ENCODE data around the gene RIPOR3. TPM values are rescaled to one million over a fixed set of nuclear protein-coding genes. Genes with fewer than 3 reads are reported as not detected.

Gene RIPOR3
- total RNA-seq, 1 donor from 2014 or later: 0.31 TPM

DNA sequence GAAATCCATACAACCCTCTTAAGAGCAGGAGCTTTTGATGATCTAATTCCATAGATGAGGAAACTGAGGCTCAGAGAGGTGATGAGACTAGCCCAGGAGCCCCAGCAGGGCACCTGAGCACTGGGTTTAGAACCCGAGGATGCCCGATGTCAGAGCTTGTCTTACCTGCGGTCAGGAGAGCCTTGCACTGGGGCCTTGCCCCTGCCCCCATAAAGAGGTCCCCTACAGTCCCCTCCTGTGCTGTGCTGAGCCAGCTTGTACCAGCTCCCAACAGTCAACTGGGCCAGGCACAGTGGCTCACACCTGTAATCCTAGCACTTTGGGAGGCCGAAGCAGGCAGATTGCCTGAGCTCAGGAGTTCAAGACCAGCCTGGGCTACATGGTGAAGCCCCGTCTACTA is 58.6 kb downstream of the RIPOR3 start:
- Mint-ChIP-seq H3K9me3 (ENCODE audit: low read depth) (no peaks in the 10 kb centered on the region), H3K27ac (no peak overlapping the region), H3K36me3 (ENCODE audit: insufficient read depth) (no peaks in the 10 kb centered on the region), H3K27me3 (peaks cover 11% of the 10 kb centered on the region), H3K4me1 (ENCODE audit: low read depth) (peaks cover 7% of the 10 kb centered on the region), H3K4me3 (ENCODE audit: low read depth) (no peak overlapping the region)
- DNase-seq (ENCODE audit: low spot score, unreplicated experiment): no peak
- no peak for TF ChIP-seq CTCF (IDR thresholded peaks at IDR 0.05; ENCODE audit: unreplicated experiment)

DNA sequence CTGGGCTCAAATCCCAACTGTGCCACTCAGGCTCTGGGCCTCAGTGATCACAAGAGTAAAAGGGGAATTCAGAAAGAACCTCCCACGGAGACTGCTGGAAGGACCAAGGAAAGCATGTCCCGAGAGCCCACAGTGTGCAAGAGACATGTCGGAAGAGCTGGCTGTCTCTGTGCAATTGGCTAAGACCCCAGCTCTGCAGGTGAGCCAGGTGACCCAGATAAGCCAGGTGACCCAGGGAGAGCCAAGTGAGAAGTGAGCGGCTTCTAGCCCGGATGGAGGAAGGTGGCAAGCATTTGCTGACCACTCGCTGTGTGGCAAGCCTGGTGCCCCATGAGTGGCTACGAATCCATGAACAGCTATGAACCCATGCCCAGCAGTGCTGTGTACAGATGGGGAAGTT is 59.1 kb downstream of the RIPOR3 start:
- H3K4me1 Mint-ChIP-seq (ENCODE audit: low read depth): peaks cover 7% of the 10 kb centered on the region
- no peak overlapping the region for H3K4me3 Mint-ChIP-seq (ENCODE audit: low read depth)
- no peak for DNase-seq (ENCODE audit: low spot score, unreplicated experiment)
- peaks cover 11% of the 10 kb centered on the region for H3K27me3 Mint-ChIP-seq
- H3K9me3 Mint-ChIP-seq (ENCODE audit: low read depth): no peaks in the 10 kb centered on the region
- no peak for TF ChIP-seq CTCF (IDR thresholded peaks at IDR 0.05; ENCODE audit: unreplicated experiment)
- no peak overlapping the region for H3K27ac Mint-ChIP-seq
- no peaks in the 10 kb centered on the region for H3K36me3 Mint-ChIP-seq (ENCODE audit: insufficient read depth)

DNA sequence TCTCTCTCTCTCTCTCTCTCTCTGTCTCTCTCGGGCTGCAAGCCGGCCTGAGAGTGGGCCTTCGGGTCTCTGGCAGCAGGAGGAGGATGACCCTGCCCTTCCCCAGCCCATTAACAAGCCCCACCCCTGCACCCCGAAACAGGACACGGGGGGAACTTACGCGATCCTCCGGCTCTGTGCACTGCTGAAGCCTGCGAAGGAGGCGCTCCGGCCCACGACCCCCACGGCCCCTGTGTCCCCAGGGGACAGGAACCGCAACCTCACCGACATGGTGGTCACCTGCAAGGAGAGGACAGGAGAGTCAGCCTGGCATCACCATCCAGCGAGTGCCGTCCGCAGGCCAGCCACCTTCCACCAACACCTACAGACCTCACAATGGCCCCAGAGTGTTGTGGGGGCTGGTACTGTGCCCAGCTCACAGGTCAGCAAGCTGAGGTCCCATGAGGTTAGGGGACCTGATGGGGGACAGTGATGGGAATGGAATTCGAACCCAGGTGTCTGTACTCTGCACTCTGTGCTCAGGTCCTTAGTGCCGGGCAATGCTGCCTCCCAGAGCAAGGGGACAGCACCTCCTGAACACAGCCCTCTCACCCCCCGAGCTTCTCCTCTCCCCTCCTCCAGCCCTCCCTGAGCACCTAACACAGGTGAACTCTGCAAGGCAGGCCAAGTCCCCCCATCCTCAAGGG is 60.6 kb downstream of the RIPOR3 start:
- H3K9me3 Mint-ChIP-seq (ENCODE audit: low read depth): no peaks in the 10 kb centered on the region
- no peak for TF ChIP-seq CTCF (IDR thresholded peaks at IDR 0.05; ENCODE audit: unreplicated experiment)
- H3K36me3 Mint-ChIP-seq (ENCODE audit: insufficient read depth): no peaks in the 10 kb centered on the region
- peaks cover 5% of the 10 kb centered on the region for H3K4me1 Mint-ChIP-seq (ENCODE audit: low read depth)
- no peak overlapping the region for H3K27ac Mint-ChIP-seq
- no peak for DNase-seq (ENCODE audit: low spot score, unreplicated experiment)
- no peak overlapping the region for H3K4me3 Mint-ChIP-seq (ENCODE audit: low read depth)
- peaks cover 11% of the 10 kb centered on the region for H3K27me3 Mint-ChIP-seq

GRCh38 chr20:50629670-50630045 is 61.7 kb downstream of the RIPOR3 start:
- no peak overlapping the region for H3K4me3 Mint-ChIP-seq (ENCODE audit: low read depth)
- no peaks in the 10 kb centered on the region for H3K36me3 Mint-ChIP-seq (ENCODE audit: insufficient read depth)
- H3K27ac Mint-ChIP-seq: no peak overlapping the region
- H3K9me3 Mint-ChIP-seq (ENCODE audit: low read depth): no peaks in the 10 kb centered on the region
- no peak for DNase-seq (ENCODE audit: low spot score, unreplicated experiment)
- peaks cover 5% of the 10 kb centered on the region for H3K4me1 Mint-ChIP-seq (ENCODE audit: low read depth)
- H3K27me3 Mint-ChIP-seq: peaks cover 11% of the 10 kb centered on the region
- TF ChIP-seq CTCF (IDR thresholded peaks at IDR 0.05; ENCODE audit: unreplicated experiment): no peak

GRCh38 chr20:50628853-50629669 is 62.3 kb downstream of the RIPOR3 start:
- H3K4me1 Mint-ChIP-seq (ENCODE audit: low read depth): peaks cover 5% of the 10 kb centered on the region
- no peak overlapping the region for H3K4me3 Mint-ChIP-seq (ENCODE audit: low read depth)
- no peaks in the 10 kb centered on the region for H3K36me3 Mint-ChIP-seq (ENCODE audit: insufficient read depth)
- H3K27ac Mint-ChIP-seq: no peak overlapping the region
- no peak for TF ChIP-seq CTCF (IDR thresholded peaks at IDR 0.05; ENCODE audit: unreplicated experiment)
- peaks cover 7% of the 10 kb centered on the region for H3K27me3 Mint-ChIP-seq
- DNase-seq (ENCODE audit: low spot score, unreplicated experiment): no peak
- H3K9me3 Mint-ChIP-seq (ENCODE audit: low read depth): no peaks in the 10 kb centered on the region

Data from progenitor cell of endocrine pancreas (in vitro differentiated cells).